Keratinocyte (primary cell): ENCODE measurements around the gene GMEB2. TPM values are rescaled to one million over a fixed set of nuclear protein-coding genes. Genes with fewer than 3 reads are reported as not detected.

ENCODE experiments used
- DNase-seq: peaks from one replicate; pipeline ENCODE4 v3.0.0-alpha.2; 2011; ENCODE audit warnings: low read depth, missing footprints, low spot score
- FAIRE-seq: peaks from 2 replicates; lab custom pipeline; 2011; peaks lifted over from hg19 to GRCh38; lab: Jason Lieb, UNC
- H2AFZ ChIP-seq: 2 replicates; pipeline ENCODE4 v1.6.0; 2012; ENCODE audit warnings: low read length, control low read depth, inconsistent platforms; ENCODE audit not compliant: control insufficient read depth
- H3K27ac ChIP-seq: 2 replicates; pipeline ENCODE4 v1.5.1; 2011; ENCODE audit warnings: low read length; ENCODE audit not compliant: control insufficient read depth, insufficient read depth
- H3K27me3 ChIP-seq: 3 replicates; pipeline ENCODE4 v1.6.0; 2011; ENCODE audit warnings: low read length; ENCODE audit not compliant: control insufficient read depth, insufficient read depth; ENCODE audit errors: extremely low read depth
- H3K36me3 ChIP-seq, 2 experiments: 2 replicates in 1 of 2; 3 replicates in 1 of 2; pipeline ENCODE4 v1.5.1; 2011; ENCODE audit warnings: low read length in 2 of 2, mild to moderate bottlenecking in 1 of 2; ENCODE audit not compliant: control insufficient read depth in 2 of 2, insufficient read depth in 2 of 2; ENCODE audit errors: extremely low read depth in 1 of 2
- H3K4me1 ChIP-seq: 3 replicates; pipeline ENCODE4 v1.5.1; 2011; ENCODE audit warnings: low read length; ENCODE audit not compliant: control insufficient read depth, insufficient read depth; ENCODE audit errors: extremely low read depth
- H3K4me2 ChIP-seq: 3 replicates; pipeline ENCODE4 v1.6.0; 2011; ENCODE audit warnings: low read depth, low read length; ENCODE audit not compliant: control insufficient read depth, insufficient read depth; ENCODE audit errors: extremely low read depth
- H3K4me3 ChIP-seq, 3 experiments: fragments of 200-600 bp in 1 of 3; sonication (generic) in 1 of 3; 2 replicates in 2 of 3; 3 replicates in 1 of 3; pipeline ENCODE4 v1.5.1; 2011 to 2016; ENCODE audit warnings: low read length in 3 of 3, mild to moderate bottlenecking in 3 of 3, control low read depth in 2 of 3, inconsistent platforms in 1 of 3, low read depth in 1 of 3, mixed read lengths in 1 of 3, mixed run types in 1 of 3, moderate library complexity in 1 of 3; ENCODE audit not compliant: control insufficient read depth in 2 of 3, insufficient read depth in 2 of 3; ENCODE audit errors: extremely low read depth in 1 of 3
- H3K79me2 ChIP-seq: 2 replicates; pipeline ENCODE4 v1.6.0; 2012; ENCODE audit warnings: low read length; ENCODE audit not compliant: control insufficient read depth, insufficient read depth
- H3K9ac ChIP-seq: 3 replicates; pipeline ENCODE4 v1.6.0; 2011; ENCODE audit warnings: low read length; ENCODE audit not compliant: control insufficient read depth, insufficient read depth; ENCODE audit errors: extremely low read depth
- H3K9me1 ChIP-seq: 3 replicates; pipeline ENCODE4 v1.6.0; 2011; ENCODE audit warnings: low read length; ENCODE audit not compliant: control insufficient read depth, insufficient read depth; ENCODE audit errors: extremely low read depth
- H3K9me3 ChIP-seq: 2 replicates; pipeline ENCODE4 v1.5.1; 2012; ENCODE audit warnings: low read depth, low read length; ENCODE audit not compliant: control insufficient read depth
- H4K20me1 ChIP-seq: 3 replicates; pipeline ENCODE4 v1.6.0; 2011; ENCODE audit warnings: low read length; ENCODE audit not compliant: control insufficient read depth, insufficient read depth; ENCODE audit errors: extremely low read depth
- CTCF ChIP-seq, 3 experiments: IDR thresholded peaks in 1 of 3; conservative IDR thresholded peaks in 1 of 3; optimal IDR thresholded peaks in 1 of 3; 2 replicates in 2 of 3; 3 replicates in 1 of 3; pipeline versions ENCODE3 to v1.5.1; 2011; ENCODE audit warnings: low read length in 3 of 3, mild to moderate bottlenecking in 3 of 3, moderate library complexity in 2 of 3, control low read depth in 1 of 3, inconsistent platforms in 1 of 3; ENCODE audit not compliant: insufficient read depth in 2 of 3; ENCODE audit errors: extremely low read depth in 1 of 3
- EZH2 ChIP-seq: IDR thresholded peaks from one replicate; pipeline ENCODE4 v1.6.1; 2012; ENCODE audit warnings: inconsistent platforms, mild to moderate bottlenecking, low read length, moderate library complexity
- dilution Hi-C: fragments of 300-500 bp; cut with MboI; formaldehyde crosslinking; loops from one replicate; pipeline ENCODE4 v1.7.0; 2020; ENCODE audit warnings: low sequenced_read_pairs; ENCODE audit not compliant: extremely low pct_ligation_motif_present
- polyA plus RNA-seq, 5 experiments: library from polyadenylated mRNA; depleted of rRNA in 3 of 5; stranded (reverse) in 3 of 5; stranded (forward) in 1 of 5; unstranded in 1 of 5; fragments of >200 nt; gene quantifications; 1 replicate in 1 of 5; 2 replicates in 3 of 5; 3 replicates in 1 of 5; pipeline versions ENCODE4 v1.2.1 to v1.2.3, GENCODE V29; 2011 to 2012; ENCODE audit warnings: missing spikeins in 2 of 5, low read depth in 1 of 5, low replicate concordance in 1 of 5

The GMEB2 gene
- polyA plus RNA-seq, 1 donor (not counting 4 experiments of a cell fraction or from before 2014, with no cell fraction given), result 5.1 TPM

- no peaks in the 10 kb centered on the region for H3K9me3 ChIP-seq
- H3K36me3 ChIP-seq, result peaks cover 1 to 3% of the 10 kb centered on the region in 2 experiments
- H3K79me2 ChIP-seq, result peaks cover 24% of the 10 kb centered on the region
- H3K9me1 ChIP-seq, result no peaks in the 10 kb centered on the region
- no peaks in the 10 kb centered on the region for H3K27me3 ChIP-seq
- no peak for DNase-seq
- H3K9ac ChIP-seq, result no peak overlapping the region
- no peak overlapping the region for H3K4me2 ChIP-seq
- H4K20me1 ChIP-seq, result no peaks in the 10 kb centered on the region
- peaks cover 23% of the 10 kb centered on the region for H3K4me1 ChIP-seq
- no peak overlapping the region for H3K27ac ChIP-seq
- no peak overlapping the region for H2AFZ ChIP-seq
- H3K4me3 ChIP-seq, result no peak overlapping the region
- FAIRE-seq, result no peak
- TF ChIP-seq CTCF (optimal IDR thresholded peaks at IDR 0.05 in 1 of 3, IDR thresholded peaks at IDR 0.05 in 1 of 3, conservative IDR thresholded peaks at IDR 0.05 in 1 of 3; ENCODE audit: extremely low read depth in 1 of 3, insufficient read depth in 2 of 3, low read length in 3 of 3), result no peak
- no peak for TF ChIP-seq EZH2
- dilution Hi-C loops, result no loop called here
These were observed 29.6 kb upstream of the GMEB2 start for GRCh38 chr20:63656451-63656850.

- TF ChIP-seq EZH2 (no peak), CTCF (optimal IDR thresholded peaks at IDR 0.05 in 1 of 3, IDR thresholded peaks at IDR 0.05 in 1 of 3, conservative IDR thresholded peaks at IDR 0.05 in 1 of 3; ENCODE audit: extremely low read depth in 1 of 3, insufficient read depth in 2 of 3, low read length in 3 of 3) (no peak)
- peaks cover 26% of the 10 kb centered on the region for H3K4me1 ChIP-seq
These were observed 28.3 kb upstream of the GMEB2 start for GRCh38 chr20:63655249-63655648.

More at GRCh38 chr20:63655249-63655648, 28.3 kb upstream of the GMEB2 start:
- Histone ChIP-seq H3K27ac (no peak overlapping the region), H3K27me3 (no peaks in the 10 kb centered on the region), H3K9me3 (no peaks in the 10 kb centered on the region), H4K20me1 (no peaks in the 10 kb centered on the region), H3K4me3 (no peak overlapping the region), H3K36me3 (no peaks in the 10 kb centered on the region), H3K79me2 (peaks cover 17% of the 10 kb centered on the region), H3K9me1 (no peaks in the 10 kb centered on the region), H3K4me2 (no peak overlapping the region), H2AFZ (no peak overlapping the region), H3K9ac (no peak overlapping the region)
- dilution Hi-C loops, result no loop called here
- no peak for FAIRE-seq
- DNase-seq, result no peak
